IPS-NIHi11 (cell line): Measurements from ENCODE around the gene PTPRM.

Experiments
- DNase-seq: peaks from one replicate; pipeline ENCODE4 v3.0.0; 2012; ENCODE audit warnings: mixed read lengths, low spot score

The PTPRM gene

DNA sequence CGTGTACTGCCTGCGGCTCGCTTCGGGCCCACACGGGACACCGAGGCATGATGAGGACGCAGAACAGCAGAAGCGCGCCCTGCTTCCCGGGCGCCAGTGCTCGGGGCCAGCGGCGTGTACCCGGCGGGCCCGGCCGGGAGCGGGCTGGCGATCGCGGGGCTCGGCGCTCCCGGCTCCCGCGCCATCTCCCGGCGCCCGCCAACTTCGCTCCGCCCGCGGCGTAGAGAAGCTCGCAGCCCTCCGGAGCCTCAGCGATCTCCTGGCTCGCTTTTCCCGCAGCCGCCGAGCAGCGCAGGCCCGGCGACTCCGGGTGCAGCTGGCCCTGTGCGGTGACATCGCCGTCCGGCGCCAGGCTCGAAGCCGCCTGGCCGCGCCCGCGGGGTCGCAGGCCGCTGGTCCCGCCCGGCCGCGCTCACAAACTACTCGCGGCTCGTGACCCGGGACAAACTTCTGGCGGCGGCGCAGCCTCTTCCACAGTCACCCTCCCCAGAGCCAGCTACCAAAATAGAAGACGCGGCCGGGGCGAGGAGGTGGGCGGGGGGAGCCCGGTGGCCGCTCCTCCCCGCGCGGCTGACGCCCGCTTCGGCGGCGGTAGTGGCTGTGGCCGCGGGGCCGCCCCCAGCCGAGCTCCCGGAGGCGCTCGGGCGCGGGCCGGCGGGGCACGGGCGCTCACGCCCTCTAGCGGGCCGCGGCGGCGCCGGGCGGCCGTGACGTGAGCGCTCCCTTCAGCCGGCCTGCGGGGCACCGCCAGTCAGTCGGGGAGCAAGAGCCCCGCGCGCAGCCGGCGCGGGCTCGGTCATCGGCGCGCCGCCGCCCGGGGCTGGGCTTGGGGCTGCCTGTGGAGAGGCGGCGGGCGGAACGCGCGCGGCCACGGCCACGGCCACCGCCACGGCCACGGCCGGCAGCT lies at the start of gene PTPRM:
TSS of gene PTPRM (plus strand) at position 750 of the 907 bp plus-strand sequence. CDS start 503 bp downstream, outside the sequence.
- peak; percentile 87 for DNase-seq

DNA sequence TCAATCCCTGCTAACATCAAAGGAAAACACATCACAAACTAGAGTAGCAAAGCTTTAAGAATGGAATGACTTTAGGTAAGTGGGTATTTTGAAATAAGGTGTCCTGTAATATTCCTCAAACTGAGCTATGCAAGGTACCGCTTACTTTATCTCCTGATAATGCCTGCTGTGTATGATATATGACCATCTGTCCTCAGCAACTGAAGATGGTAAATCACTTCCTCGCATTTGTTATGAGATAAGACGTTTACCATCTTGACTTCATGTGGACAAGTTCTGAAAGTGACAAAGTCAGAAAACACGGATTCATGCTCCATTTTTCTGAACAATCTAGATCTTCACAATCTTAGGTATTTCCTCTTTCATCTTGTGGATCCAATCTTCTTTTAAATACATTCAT lies 49.3 kb upstream of the PTPRM start:
- no peak for DNase-seq

DNA sequence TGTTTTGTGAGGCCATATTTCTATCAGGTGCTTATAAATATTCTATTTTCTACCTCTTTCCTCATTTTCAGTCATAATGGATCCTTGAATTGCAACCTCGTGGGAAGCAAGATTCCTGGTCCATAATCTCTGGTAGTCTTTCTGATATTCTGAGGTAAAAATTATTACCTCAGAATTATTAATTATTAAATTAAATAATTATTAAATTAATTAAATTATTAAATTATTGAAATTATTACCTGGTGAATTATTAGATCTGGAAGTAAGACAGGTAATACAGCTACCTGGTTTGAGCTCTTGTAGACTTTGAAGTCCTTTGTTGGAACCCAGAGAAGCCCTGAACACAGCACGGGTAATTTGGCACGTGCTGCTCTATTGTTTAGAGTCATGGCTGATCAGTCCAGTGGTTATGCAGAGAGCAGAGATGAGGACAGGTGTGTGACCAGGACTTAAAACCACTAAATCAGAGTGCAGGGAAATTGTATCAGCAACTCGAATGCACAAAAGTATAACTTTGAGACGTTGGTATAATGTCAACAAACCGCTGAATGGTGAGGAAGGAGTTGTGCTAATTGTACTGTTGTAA lies 46.8 kb upstream of the PTPRM start:
- no peak for DNase-seq

DNA sequence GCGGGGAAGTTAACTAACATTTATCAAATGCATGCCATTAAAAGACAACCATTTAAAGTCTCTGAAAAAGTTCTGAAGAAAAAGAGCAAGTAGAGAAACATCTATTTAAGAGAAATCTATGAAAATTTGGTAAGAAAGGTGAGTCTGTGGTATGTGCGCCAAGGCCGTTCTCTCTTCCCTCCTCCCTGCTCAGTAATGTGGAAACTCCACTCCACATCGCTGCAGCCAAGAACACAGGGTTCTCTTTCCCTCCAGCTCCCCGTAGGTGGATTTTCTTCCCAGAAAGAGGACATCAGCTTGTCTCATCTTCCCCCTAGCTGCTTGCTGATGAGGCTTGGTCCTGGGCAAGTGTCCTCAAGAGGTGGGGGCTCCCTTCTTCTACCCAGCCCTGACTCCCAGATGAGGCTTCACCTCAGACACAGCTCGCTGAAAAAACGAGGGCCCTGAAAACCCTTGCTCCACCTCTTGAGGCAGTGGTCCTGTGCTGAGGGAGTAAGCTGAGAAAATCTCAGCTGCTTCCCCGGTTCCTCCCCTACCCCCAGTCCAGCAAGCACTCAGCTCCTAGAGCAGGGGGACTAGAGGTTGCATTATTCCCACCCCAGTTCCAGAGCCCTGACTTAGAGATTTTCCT lies 45.8 kb upstream of the PTPRM start:
- DNase-seq: no peak

DNA sequence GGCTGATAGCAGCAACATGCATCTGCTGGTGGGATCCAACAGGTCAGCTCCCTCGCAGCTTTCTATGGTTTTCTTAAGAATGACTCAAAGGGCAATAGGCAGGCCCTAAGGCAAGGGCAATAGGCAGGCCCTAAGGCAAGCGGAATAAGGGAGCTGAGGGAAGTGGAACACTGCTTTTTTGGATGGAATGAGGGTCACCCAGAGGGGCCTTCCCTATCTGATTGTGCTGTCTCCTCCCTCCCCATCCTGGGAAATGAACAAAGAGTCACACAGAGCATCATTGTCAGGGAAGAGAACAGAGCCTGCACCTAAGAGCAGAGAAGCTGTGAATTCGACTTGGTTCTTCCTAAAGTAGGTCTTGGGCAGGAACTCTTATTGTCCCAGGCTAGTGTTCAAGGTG lies 43.3 kb upstream of the PTPRM start:
- DNase-seq: peak; percentile 20

DNA sequence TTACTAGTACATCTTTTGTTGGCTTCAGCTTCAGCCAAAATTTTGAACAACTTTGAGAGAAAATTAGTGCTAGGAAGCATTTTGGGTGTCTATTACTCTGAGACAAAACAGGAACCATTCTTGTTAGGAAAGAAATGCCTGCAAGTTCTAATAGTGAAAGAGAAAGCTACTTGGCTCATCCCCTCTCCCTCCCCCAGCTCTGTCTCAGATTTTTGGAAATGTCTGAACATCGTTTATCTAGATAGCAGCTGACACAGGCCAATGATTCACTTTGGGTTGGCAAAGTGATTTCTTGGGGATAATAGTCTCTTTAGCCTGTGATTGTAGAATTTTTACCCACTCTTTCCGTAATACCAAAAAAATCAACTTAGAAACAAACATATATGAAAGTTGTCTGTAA lies 42.3 kb upstream of the PTPRM start:
- no peak for DNase-seq

DNA sequence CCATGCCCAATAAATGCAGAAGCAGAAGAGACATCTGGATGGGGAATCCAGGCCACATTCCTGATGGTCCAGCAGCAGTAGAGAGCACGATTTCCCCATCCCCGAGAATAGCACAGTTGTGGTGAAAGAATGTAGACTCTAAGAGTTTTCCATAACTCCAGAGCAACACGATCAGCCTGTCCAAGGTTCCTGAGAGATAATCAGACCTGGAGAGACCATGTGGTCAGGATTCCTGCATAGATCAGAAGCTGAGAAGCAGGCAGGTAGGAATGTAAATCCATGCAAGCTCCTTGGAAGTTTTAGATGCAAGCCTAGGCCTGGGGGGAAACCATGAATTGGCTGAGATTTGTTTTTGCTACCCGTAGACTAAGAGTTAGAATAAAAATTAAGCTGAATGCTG lies 34.2 kb upstream of the PTPRM start:
- DNase-seq: no peak

DNA sequence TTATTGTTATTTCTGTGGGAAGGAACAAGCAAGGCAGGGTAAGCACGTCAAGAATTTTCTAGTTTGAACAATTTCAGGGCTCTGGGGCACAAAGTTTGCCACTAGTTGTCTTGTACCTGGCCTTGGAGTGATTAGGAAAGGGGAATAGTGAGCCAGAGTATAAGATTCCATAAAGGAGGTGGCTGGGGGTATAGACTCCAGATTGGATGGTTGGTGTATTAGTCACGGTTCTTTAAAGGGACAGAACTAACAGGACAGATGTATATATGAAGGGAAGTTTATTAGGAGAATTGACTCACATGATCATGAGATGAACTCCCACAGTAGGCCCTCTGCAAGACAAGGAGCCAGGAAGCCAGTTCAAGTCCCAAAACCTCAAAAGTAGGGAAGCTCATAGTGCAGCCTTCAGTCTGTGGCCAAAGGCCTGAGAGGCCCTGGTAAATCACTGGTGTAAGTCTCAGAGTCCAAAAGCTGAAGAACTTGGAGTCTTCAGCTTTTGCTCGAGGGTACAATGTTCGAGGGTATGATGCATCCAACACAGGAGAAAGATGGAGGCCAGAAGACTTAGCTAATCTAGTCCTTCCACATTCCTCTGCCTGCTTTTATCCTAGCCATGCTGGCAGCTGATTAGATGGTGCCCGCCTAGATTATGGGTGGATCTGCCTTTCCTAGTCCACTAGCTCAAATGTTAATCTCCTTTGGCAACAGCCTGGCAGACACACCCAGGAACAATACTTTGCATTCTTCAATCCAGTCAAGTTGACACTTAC lies 31.5 kb upstream of the PTPRM start:
- no peak for DNase-seq

DNA sequence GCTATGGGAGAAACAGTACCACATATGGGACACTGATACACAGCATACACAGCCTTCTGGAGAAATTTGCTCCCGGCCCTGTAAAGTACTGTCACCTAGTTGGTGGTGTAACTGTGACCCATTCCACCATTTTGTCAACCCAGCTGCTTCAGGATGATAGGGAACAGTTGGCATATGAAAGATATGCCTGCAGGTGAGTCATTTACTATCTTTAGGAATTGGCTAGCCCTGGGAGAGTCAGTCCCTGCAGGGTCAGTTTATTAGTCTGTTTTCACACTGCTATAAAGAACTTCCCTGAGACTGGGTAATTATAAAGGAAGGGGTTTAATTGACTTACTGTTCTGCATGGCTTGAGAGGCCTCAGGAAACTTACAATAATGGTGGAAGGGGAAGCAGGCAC lies 30.0 kb upstream of the PTPRM start:
- no peak for DNase-seq

DNA sequence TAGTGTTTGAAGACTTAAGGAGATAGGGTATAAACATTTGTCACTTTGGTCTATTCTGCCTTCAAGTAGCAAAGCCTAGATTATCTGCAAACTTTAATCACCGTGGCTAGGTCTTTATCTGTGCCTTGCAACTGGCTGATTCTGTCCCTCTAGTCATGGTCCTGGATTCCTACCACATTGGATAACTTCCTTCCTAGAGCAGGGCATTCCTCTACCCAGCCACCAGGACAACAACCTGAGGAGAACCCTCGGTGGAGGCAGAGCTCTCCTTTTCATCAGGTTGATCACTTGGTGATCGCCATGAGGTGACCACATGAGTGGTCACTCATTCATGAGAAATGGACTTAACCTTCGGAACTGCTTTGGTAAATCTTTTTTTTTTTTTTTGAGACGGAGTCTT lies 25.3 kb upstream of the PTPRM start:
- DNase-seq: no peak

DNA sequence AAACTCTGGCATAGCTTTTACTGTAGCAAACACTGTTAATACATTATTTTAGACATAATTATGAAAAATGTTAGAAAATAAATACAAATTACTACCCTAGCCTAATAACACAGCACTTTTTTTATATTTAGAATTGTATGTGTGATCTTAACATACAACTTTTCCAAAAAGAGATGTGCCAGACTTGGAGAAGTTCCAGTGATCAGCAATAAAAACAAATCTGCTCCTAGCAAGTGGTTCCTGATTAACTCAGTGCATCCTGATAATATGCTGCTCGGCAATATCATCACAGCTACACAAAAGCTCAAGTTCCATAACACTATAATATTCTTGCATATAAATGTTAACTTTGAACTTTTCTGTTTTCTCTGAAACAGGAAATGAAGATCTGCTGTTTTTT lies 22.4 kb upstream of the PTPRM start:
- DNase-seq: no peak

DNA sequence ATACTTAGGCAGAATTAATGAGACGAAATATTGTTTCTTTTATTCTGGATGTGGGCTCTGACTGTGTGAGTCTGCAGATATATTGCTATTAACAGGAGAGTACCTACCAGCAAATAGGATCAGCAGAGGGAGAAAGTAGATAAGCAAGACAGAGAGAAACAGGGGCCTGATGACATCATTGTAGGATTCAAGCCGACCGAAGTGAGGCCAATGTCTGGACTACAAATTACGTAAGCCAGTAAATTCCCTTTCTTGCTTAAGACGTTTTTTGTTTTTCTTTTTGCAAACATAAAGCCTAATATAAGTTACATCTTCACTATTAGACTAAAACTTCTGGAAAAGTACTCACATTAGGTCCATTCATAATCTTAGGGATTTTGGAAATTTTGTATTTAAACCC lies 21.4 kb upstream of the PTPRM start:
- no peak for DNase-seq

DNA sequence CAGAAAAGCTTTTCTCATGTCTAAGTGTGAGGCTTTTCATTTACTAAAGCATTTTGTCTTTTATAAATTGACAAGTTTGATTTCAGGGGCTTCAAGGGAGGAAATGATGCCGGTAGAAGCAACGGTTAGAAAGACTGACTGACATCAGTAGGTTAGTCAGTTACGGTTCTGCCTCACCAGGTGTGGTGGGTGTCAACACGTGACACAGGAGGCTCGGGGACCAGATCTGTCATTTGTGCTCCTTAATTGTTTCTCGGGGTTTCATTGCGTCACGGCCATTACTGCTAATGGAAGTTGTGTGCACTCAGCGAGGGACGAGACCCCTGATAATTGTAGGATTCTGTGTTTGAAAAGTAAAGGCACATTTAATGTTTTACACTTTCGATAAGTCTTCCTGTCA lies 18.9 kb upstream of the PTPRM start:
- DNase-seq: no peak

DNA sequence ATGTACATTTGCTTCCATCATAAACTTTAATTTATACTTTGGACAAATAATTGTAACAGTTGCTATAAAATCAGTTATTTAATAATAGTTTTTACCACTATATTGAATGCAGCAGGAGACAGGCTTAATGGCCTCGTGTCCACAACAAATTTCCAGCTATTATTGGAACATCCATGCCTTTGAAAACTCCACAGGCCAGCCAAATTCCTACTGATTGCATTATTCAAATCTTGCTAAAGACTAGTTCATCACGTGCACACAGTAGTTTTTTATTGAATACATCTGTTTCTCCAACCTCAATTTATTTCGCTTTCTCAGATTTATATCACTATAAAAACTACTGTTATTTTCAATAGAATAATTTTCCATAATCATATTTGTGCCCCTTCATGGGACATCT lies 18.4 kb upstream of the PTPRM start:
- no peak for DNase-seq

DNA sequence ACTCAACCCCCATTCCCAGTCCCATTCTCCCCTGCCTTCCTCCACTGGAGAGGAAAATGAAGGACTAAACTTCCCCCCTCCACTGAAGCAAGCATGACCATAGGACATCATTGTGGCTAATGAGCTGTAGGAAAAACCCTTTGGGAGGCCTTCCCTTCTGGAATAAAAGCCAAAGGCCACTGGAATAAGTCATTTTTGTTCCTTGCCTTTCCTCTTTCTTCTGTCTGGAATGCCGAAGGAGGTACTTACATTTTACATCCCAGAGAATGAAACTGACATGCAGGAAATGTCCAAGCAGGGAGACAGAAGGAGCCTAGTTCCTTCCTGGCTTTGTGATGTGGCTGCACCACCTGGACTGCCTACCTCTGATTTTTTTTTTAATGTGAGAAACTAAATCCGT lies 9.1 kb upstream of the PTPRM start:
- no peak for DNase-seq

DNA sequence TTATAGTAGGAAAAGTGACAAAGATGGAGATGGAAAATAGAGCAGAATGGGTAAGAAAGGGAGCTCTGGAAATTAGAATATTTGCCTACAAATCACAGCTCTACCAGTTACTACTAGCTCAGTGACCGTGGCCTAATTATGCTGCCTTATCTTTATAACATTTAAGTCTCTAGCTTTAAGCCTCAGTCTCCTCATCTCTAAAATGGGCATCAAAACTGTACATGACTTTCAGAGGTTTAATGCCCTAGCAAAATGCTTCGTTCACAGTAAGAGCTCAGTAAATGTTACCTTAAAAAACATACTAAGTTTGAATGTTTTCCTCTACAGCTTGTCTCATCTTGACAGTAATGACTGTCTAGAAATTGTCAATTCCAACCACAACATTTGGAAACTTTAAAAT lies 8.3 kb upstream of the PTPRM start:
- DNase-seq: no peak

DNA sequence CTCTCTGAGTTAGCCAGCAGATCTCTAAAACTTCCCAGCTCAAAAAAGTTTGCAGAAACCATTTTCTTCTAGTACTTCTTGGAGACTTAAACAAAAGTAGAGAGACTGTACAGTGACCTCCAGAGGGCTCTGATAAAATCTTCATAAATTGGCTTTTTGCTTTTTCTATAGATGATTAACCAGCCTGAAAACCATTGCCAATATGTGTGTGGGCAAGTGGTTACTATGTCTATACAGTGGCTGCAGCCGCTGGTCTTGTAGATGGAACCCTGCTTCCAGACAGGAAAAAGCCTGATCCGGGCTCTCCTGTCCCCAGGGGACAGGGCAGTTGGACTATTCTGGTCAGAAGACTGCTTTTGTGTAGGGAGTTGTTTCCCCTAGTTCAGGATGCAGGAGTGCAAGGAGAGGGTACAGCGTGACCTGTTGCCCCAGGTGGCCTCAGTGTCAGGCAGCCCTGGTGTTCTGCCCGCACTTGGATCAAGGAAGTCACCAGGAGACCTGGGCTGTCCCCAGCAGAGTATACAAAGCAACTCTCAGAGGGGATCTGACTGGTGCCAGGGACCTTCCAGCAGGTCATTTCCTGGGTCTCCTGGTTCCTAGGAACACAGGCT lies 7.3 kb upstream of the PTPRM start:
- DNase-seq: no peak

DNA sequence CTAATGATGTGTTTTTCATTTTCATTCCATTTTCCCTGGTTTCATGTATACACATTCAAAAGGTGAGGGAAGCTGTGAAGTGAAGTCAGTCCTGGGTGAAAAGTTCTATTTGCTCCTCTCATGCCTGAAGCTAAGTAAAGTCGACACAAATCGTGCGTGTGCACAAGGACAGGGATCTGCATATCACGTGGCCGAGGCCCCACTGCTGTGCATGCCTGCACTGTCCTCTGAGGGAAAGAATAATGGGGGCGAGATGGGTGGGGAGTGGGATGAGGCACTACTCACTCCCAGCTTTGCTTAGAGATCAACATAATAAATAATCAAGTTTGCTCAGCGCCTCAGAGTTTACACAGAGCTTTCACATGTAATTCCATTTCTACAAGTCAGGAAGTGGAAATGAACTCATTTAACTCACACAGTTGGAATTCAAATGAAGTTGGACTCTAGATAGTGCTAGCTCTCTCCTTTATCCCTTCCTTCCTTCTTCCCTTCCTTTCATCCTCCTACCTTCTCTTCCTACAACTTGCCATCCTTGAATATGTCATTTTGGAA lies 5.1 kb upstream of the PTPRM start:
- no peak for DNase-seq

DNA sequence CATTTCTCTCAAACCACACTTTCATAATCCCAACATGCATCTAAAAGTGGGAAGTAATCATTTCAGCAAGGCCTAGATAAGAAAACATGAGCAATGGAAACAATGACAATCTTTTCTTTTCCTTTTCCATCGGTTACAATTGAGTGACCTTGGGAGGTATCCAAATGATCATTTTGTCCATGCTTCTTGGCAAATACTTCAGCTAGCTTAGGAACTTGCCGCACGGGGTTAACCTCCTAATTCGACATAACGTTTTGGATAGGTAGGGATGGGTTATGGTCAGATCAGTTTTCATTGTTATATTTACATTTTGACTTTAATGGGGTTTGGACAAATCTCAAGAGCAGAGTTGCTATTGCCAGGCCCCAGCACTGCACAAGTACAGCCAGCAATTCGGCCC lies 4.6 kb upstream of the PTPRM start:
- DNase-seq: no peak

DNA sequence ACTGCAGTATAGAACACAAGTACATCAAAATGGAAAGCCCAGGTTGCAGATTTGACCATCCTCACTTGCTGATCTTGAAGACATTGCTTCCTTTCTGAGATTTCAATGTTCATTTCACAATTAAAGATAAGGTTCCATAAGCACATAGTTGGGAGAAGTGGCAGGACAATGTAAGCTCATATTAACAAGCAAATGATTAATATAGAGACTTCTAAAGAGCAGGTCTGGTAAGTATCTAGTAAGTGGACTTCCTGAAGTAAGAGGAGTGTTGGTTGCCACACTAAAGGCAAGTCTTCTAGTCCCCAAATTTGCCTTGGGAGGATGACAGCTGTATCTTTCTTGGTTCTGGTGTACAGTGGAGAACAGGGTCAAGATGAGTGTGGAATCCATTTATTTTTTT lies 1.4 kb upstream of the PTPRM start:
- no peak for DNase-seq

DNA sequence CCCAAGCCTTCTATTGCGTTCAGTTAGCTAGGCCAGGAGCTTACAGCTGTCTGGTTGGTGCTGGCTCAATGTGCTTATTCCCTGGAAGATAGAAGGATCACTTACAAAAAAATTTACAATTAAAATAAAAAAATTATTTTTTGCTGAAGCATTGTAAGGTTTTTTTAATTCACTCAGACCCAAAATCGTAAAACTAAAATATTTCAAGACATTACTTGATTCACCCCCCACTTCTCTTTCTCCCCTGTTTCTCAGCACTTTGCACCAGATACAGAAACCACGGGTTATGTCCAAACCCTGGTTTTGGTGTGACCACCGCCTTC lies 911 bp upstream of the PTPRM start:
- no peak for DNase-seq
